Effector memory CD4-positive, alpha-beta T cell (primary cell): Measurements from ENCODE around the gene CDC25A.

Source experiments
- DNase-seq, 3 donors: peaks; one replicate each; pipeline ENCODE4 v3.0.0-alpha.2; 2020
- H3K27ac ChIP-seq: 2 replicates; pipeline ENCODE4 v1.7.0; 2013; ENCODE audit warnings: mild to moderate bottlenecking, low read length, moderate library complexity; ENCODE audit not compliant: insufficient read depth, poor library complexity, severe bottlenecking
- H3K27me3 ChIP-seq: replicated peaks from 2 replicates; pipeline ENCODE4 v1.7.0; 2013; ENCODE audit warnings: mild to moderate bottlenecking, low read length; ENCODE audit not compliant: insufficient read depth, control insufficient read depth, poor library complexity, severe bottlenecking
- H3K36me3 ChIP-seq: 2 replicates; pipeline ENCODE4 v1.7.0; 2013; ENCODE audit warnings: mild to moderate bottlenecking, low read length, moderate library complexity; ENCODE audit not compliant: control insufficient read depth, insufficient read depth
- H3K4me1 ChIP-seq: 2 replicates; pipeline ENCODE4 v1.7.0; 2013; ENCODE audit warnings: low read length, mild to moderate bottlenecking; ENCODE audit not compliant: control insufficient read depth, insufficient read depth, poor library complexity, severe bottlenecking
- H3K4me3 ChIP-seq: 2 replicates; pipeline ENCODE4 v1.7.0; 2013; ENCODE audit warnings: low read length, low read depth, mild to moderate bottlenecking; ENCODE audit not compliant: insufficient read depth, poor library complexity, severe bottlenecking
- H3K9me3 ChIP-seq: 2 replicates; pipeline ENCODE4 v1.7.0; 2013; ENCODE audit warnings: mild to moderate bottlenecking, low read length, moderate library complexity; ENCODE audit not compliant: control insufficient read depth

Gene CDC25A

DNA sequence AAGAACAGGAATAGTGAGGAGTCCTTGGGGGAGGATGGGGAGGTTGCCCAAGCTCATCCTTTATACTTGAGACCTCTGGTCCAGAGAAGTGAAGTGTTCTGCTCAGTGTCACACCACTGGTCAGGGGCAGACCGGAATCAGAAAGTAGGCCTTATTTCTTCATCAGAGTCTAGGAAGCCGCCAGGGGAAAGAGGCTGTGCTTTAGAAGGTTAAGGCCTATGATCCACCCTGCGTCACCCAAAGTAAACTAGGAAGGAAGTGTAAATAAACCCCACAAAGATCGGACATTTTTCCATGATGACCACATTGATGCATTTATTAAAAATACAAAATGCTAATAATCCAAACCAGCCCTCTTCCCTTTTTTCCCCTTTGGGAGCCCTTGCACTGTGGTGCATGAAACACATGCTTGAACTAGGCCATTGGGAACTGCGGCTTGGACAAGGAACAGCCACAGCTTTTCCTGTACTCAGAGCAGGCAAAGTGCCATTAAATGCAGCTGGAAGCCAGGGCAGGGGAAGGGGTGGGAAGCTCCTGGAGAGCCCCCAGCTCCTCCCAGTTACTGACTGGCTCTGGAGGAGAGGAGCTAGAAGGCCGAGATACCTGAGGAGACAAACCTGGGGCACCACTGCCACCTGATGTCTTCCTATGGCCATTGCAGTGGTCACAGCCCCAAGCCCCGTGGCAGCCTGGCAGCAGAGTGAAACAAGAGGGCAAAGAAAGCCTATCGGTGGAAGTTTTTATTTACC lies 37.0 kb downstream of the CDC25A start:
- no peaks in the 10 kb centered on the region for H3K4me1 ChIP-seq
- DNase-seq: peak; percentile 8 to 22 (median 21)
- H3K27me3 ChIP-seq: no peaks in the 10 kb centered on the region
- no peaks in the 10 kb centered on the region for H3K9me3 ChIP-seq
- H3K36me3 ChIP-seq: no peaks in the 10 kb centered on the region
- H3K27ac ChIP-seq: no peak overlapping the region
- H3K4me3 ChIP-seq: no peak overlapping the region

DNA sequence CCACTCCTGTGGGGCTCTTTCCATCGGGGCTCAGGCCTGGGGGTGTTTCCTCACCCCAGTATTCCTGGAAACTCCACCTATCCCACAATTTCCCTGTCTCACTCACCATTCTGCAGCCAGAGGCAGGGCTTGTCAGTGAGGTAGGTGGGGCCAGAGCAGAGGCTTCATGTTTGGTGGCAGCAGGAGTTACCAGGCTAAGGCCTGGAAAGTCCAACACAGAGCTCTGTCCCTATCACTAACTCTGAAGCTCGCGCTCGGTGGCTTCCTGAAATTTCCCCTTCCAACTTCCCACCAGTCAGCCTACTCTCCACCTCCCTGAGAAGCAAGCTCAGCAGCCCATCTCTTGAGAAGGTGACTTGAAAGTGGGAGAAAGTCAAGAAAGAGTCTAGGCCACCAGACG lies 44.2 kb downstream of the CDC25A start:
- no peaks in the 10 kb centered on the region for H3K27me3 ChIP-seq
- H3K9me3 ChIP-seq: no peaks in the 10 kb centered on the region
- H3K36me3 ChIP-seq: no peaks in the 10 kb centered on the region
- DNase-seq: no peak
- H3K4me1 ChIP-seq: no peaks in the 10 kb centered on the region
- H3K27ac ChIP-seq: no peak overlapping the region
- H3K4me3 ChIP-seq: no peak overlapping the region

DNA sequence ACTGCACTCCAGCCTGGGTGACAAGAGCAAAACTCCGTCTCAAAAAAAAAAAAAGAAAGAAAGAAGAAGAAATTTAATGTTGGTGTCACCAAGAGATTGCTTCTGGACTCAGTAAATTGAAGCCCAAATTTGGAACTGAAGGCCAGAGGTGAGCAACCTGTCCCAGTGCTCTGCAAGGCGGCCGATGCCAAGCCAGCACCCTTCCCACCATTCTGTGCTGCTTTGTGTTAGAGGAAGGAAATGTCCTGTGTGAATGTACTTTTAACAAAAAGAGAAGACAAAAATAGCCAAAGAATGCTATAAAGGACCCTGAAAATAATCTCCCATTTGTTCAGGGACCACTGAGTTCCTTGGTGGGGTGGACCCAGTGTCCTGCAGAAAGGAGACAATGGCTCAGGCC lies 44.6 kb downstream of the CDC25A start:
- H3K27me3 ChIP-seq: no peaks in the 10 kb centered on the region
- DNase-seq: no peak
- H3K9me3 ChIP-seq: no peaks in the 10 kb centered on the region
- no peaks in the 10 kb centered on the region for H3K4me1 ChIP-seq
- no peaks in the 10 kb centered on the region for H3K36me3 ChIP-seq
- no peak overlapping the region for H3K4me3 ChIP-seq
- no peak overlapping the region for H3K27ac ChIP-seq

DNA sequence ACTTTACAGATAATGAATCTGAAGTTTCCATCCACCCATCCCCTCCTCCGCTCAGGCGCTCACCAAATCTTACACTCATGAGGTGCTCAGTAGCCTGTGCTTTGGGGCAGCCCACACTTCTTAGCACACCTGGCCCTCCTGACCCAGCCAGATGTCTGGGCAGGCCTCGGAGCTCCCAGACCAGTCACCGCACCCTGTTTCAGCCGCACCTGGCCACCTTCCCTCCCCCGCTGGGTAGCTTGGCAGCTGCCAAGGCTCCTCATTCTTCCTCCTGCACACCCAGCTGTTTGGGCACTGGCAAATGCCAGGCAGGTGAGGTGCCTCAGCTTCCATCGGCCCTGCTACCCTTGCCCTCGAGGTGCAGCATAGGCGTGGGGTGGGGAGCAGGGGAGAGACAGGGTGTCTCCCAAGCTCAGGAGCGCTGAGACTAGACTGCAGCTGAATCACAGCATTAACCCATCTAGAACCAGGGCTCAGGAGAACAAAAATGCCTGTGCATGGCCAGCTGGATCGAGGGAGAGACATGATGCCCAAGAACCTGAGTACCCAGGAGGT lies 45.8 kb downstream of the CDC25A start:
- Histone ChIP-seq H3K36me3 (no peaks in the 10 kb centered on the region), H3K4me1 (no peaks in the 10 kb centered on the region), H3K27ac (no peak overlapping the region), H3K9me3 (no peaks in the 10 kb centered on the region), H3K4me3 (no peak overlapping the region), H3K27me3 (no peaks in the 10 kb centered on the region)
- DNase-seq: no peak

DNA sequence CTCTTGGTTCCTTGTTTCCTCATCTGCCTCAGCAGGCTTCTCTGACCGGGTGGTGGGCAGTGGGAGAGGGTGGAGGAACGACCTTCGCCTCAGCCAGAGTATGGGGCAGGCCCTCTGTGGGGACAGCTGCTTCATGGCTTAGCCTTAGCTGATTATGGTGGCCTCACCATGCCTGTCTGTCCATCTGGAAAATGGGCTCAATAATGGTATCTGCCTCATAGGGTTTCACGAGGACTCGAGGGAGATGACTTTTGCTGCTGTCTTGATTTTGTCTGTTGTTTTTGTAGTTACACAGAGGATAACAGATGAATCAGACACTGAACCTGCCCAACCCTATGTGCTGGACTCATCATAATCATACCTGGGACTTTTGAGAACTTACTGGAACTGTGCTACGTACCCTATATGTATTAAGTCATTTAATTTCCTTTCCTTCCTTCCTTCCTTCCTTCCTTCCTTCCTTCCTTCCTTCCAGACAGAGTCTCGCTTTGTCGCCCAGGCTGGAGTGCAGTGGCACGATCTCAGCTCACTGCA lies 46.5 kb downstream of the CDC25A start:
- no peaks in the 10 kb centered on the region for H3K27me3 ChIP-seq
- no peaks in the 10 kb centered on the region for H3K9me3 ChIP-seq
- DNase-seq: no peak
- no peak overlapping the region for H3K27ac ChIP-seq
- H3K4me3 ChIP-seq: no peak overlapping the region
- H3K36me3 ChIP-seq: no peaks in the 10 kb centered on the region
- no peaks in the 10 kb centered on the region for H3K4me1 ChIP-seq

DNA sequence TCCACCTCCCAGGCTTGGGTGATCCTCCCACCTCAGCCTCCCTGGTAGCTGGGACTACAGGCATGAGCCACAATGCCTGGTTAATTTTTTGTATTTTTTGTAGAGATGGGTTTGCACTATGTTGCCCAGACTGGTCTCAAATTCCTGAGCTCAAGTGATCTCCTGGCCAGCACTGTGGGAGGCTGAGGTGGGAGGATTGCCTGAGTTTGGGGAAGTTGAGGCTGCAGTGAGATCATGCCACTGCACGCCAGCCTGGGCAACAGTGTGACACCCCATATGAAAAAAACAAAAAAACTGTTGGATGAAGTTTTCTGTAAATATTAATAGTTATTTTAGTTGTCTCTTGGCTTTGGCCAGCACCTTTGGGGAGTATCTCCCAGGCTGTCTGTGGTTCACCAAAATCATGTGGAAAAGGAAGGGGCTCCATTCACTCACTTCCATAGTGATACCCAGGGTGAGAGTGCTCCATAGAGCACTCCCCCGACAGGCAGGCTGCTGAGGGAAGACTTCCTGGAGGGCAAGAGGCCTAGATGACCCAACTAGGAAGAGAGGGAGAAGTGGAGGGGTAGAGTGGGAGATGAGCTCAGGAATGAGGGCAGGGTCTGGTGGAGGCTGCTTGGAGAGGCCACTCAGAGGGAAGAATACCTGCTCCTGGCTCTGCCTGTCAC lies 47.1 kb downstream of the CDC25A start:
- DNase-seq: no peak
- Histone ChIP-seq H3K36me3 (no peaks in the 10 kb centered on the region), H3K4me1 (no peaks in the 10 kb centered on the region), H3K9me3 (no peaks in the 10 kb centered on the region), H3K27ac (no peak overlapping the region), H3K27me3 (no peaks in the 10 kb centered on the region), H3K4me3 (no peak overlapping the region)

DNA sequence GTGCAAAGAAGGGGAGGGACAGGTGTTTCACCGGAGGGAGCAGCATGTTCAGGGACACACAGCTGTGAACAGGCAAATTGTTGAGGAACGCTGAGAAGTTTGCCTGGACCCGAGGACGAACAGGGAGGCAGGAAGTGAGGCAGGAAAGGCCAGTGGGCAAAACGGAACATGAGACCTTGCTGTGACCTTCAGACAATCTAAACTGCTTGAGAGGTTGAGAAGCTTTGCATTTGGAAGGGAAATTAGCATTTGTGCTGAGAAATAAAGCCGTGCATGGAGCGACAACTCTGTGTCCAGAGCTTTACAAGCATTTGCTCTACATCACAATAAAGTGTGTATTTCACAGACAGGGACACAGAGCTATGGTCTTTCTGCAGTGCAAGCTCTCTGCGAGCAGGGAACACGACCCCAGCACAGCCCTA lies 47.9 kb downstream of the CDC25A start:
- H3K9me3 ChIP-seq: no peaks in the 10 kb centered on the region
- H3K4me1 ChIP-seq: no peaks in the 10 kb centered on the region
- DNase-seq: no peak
- H3K4me3 ChIP-seq: no peak overlapping the region
- H3K36me3 ChIP-seq: no peaks in the 10 kb centered on the region
- H3K27me3 ChIP-seq: no peaks in the 10 kb centered on the region
- no peak overlapping the region for H3K27ac ChIP-seq

DNA sequence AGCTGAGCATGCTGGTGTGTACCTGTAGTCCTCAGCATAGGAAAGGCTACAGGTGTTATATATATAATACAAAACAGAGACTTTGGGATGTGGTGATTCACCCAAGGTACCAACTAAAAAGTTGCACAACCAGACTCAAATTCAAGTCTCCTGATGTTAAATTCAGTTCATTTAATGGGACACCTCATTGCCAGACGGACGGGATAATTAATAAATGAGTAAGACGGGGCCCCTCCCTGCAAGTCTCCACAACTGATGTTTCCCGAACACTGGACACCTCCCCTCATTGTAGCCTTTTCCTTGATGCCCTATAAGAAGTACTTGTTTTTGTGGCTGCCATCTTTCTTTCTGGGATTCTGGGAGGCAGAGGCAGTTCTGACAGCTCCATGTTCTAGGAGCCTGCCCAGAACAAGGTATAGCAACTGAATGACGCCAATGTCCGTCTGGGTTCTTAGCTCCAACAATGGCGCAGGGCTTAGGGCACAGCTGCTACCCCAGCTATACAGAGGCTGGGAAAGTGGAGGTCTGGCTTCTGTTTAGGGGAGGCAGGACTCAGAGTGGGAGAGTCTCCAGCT lies 50.7 kb downstream of the CDC25A start:
- no peaks in the 10 kb centered on the region for H3K4me1 ChIP-seq
- H3K27ac ChIP-seq: no peak overlapping the region
- H3K9me3 ChIP-seq: no peaks in the 10 kb centered on the region
- H3K36me3 ChIP-seq: no peaks in the 10 kb centered on the region
- DNase-seq: no peak
- no peak overlapping the region for H3K4me3 ChIP-seq
- H3K27me3 ChIP-seq: no peaks in the 10 kb centered on the region

DNA sequence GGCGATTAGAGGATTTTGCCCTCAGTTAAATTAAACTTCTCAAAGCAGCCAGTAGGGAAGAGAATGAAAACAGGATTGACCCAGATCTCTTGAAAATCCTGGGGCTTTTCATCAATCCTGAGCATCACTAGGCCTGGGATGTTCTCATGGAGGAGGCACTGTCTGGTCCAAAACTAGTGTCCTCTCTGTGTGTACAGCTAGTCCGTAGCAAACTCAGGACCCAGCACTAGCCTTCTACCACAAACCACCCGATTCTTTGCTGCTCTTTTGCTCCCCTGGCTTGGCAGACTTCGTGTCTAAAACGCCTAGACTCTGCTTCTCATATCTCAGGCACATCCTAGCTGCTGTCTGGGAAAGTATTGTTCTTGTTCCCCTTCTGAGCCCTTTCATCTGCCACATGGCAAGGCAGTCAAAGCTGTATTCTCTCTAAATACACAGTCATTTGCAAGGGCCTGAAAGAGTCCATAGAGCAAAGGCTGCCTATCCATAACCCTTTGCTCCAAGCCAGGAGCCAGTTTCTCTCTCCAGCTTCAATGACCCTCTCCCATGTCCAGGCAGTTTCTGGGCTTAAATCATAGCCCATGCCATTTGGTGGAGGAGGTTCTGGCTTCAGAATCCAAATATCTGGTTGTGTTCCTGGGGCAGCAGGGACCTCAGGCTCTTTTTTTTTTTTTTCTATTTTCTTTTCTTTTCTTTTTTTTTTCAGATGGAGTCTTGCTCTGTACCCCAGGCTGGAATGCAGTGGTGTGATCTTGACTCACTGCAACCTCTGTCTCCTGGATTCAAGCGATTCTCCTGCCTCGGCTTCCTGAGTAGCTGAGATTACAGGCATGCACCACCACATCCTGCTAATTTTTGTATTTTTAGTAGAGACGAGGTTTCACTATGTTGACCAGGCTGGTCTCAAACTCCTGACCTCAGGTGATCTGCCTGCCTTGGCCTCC lies 52.4 kb downstream of the CDC25A start:
- no peaks in the 10 kb centered on the region for H3K27me3 ChIP-seq
- H3K9me3 ChIP-seq: no peaks in the 10 kb centered on the region
- no peaks in the 10 kb centered on the region for H3K4me1 ChIP-seq
- no peak overlapping the region for H3K4me3 ChIP-seq
- H3K36me3 ChIP-seq: no peaks in the 10 kb centered on the region
- DNase-seq: no peak
- no peak overlapping the region for H3K27ac ChIP-seq
